ENCODE measurements around the gene DLL4.

DLL4 gene

GRCh38 chr15:40925495-40925862 is 3.7 kb upstream of the DLL4 start:
- no peak overlapping the region for H3K27ac ChIP-seq
- TF ChIP-seq, protein P1, sequence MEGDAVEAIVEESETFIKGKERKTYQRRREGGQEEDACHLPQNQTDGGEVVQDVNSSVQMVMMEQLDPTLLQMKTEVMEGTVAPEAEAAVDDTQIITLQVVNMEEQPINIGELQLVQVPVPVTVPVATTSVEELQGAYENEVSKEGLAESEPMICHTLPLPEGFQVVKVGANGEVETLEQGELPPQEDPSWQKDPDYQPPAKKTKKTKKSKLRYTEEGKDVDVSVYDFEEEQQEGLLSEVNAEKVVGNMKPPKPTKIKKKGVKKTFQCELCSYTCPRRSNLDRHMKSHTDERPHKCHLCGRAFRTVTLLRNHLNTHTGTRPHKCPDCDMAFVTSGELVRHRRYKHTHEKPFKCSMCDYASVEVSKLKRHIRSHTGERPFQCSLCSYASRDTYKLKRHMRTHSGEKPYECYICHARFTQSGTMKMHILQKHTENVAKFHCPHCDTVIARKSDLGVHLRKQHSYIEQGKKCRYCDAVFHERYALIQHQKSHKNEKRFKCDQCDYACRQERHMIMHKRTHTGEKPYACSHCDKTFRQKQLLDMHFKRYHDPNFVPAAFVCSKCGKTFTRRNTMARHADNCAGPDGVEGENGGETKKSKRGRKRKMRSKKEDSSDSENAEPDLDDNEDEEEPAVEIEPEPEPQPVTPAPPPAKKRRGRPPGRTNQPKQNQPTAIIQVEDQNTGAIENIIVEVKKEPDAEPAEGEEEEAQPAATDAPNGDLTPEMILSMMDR (conservative IDR thresholded peaks at IDR 0.05), result no peak

GRCh38 chr15:40925863-40926658 is 3.1 kb upstream of the DLL4 start:
- TF ChIP-seq, protein P1 (conservative IDR thresholded peaks at IDR 0.05), result no peak
- no peak overlapping the region for H3K27ac ChIP-seq

DNA sequence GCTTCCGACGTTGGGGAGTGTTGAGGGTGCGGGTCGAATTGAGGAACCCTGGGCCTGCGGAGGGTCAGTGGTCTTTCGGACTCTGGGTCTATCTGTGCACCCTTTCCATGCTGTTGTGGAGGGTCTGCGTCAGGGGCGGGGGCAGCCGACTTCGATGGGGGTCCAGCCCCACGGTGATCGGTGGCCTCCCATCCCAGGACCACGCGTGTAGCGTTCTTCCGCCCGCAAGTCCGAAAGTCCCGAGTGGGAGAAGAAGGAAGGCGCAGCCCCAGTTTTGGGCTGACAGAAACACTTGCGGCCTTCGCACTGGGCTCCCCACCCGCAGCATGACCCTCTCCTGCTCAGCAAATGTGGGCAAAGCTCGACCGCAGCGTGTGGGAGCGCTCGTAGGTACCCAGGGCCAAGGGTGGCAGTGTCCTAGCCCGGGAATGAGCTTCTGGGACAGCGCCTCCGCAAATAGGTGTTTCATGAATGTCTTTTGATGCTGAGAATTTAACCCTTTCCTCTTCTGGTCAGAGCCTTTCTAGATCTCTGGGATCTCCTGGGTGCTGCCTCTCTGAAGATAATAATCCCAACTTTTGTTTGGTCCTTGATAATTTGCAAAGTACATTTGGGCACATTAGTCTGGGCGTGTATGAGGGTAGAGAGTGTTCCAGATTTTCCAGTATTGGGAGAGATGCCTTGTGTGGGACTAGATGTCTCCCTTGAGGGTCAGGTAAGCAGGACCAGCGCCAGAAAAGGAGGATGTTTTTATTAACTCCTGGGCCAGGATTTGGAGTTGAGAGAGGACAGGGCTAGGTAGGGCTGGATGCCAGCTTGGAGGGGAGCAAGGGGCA is 2.3 kb upstream of the DLL4 start:
- H3K27ac ChIP-seq, result no peak overlapping the region
- TF ChIP-seq, protein P1 (conservative IDR thresholded peaks at IDR 0.05), result no peak

GRCh38 chr15:40927495-40927872 is 1.7 kb upstream of the DLL4 start:
- H3K27ac ChIP-seq, result no peak overlapping the region; the same call in 1 of the 2 replicates
- TF ChIP-seq, protein P1 (conservative IDR thresholded peaks at IDR 0.05), result no peak

GRCh38 chr15:40927873-40928806 is 1.0 kb upstream of the DLL4 start:
- peak overlapping the region; percentile 53 for H3K27ac ChIP-seq
- TF ChIP-seq, protein P1 (conservative IDR thresholded peaks at IDR 0.05), result no peak

DNA sequence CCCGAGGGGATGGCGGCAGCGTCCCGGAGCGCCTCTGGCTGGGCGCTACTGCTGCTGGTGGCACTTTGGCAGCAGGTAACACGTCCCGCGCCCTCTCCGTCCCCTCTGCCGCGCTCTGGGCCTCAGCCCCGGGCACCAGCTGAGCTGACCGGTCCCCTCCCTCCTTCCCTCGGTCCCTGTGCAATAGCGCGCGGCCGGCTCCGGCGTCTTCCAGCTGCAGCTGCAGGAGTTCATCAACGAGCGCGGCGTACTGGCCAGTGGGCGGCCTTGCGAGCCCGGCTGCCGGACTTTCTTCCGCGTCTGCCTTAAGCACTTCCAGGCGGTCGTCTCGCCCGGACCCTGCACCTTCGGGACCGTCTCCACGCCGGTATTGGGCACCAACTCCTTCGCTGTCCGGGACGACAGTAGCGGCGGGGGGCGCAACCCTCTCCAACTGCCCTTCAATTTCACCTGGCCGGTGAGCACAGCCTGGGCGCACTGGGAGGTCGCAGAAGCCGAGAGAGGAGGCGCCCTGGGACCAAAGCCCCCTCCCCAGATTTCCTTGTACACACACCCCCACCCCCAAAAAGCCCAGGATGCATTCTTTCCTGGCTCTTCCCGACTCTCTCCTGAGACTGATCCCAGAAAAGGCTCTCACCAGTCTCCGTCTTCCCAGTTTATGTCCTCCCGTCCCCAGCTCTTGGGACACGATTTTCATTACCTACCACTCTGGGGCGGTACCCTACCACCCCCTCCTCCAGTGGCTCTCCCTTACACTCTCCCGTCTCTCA is 705 bp downstream of the DLL4 start:
- H3K27ac ChIP-seq, result peak overlapping the region; percentile 53

More for the DNA sequence above, 705 bp downstream of the DLL4 start:
- TF ChIP-seq, protein P1 (conservative IDR thresholded peaks at IDR 0.05), result no peak

Data from VCaP (cell line).